Testis (tissue), 3 donors: Measurements from ENCODE around the gene SPDEF. TPM values are rescaled to one million over a fixed set of nuclear protein-coding genes. Genes with fewer than 3 reads are reported as not detected.

Source experiments
- DNase-seq: peaks from one replicate; pipeline ENCODE4 v3.0.0-alpha.2; 2019
- H3K27ac ChIP-seq, 2 donors: fragments of 200-600 bp; sonication (generic); one replicate each; pipeline ENCODE4 v1.5.1; 2019
- H3K27me3 ChIP-seq: fragments of 200-600 bp; sonication (generic); one replicate; pipeline ENCODE4 v1.5.1; 2019
- H3K36me3 ChIP-seq: fragments of 200-600 bp; sonication (generic); one replicate; pipeline ENCODE4 v1.5.1; 2017; ENCODE audit warnings: low read depth; ENCODE audit errors: missing control alignments
- H3K4me1 ChIP-seq: fragments of 200-600 bp; sonication (generic); one replicate; pipeline ENCODE4 v1.5.1; 2019
- H3K4me3 ChIP-seq, 2 donors: fragments of 200-600 bp; sonication (generic); one replicate each; pipeline ENCODE4 v1.5.1; 2017 to 2019
- H3K9me3 ChIP-seq: fragments of 200-600 bp; sonication (generic); one replicate; pipeline ENCODE4 v1.5.1; 2017
- POLR2A ChIP-seq: fragments of 450-650 bp; IDR thresholded peaks from one replicate; pipeline ENCODE4 v1.6.1; 2017; ENCODE audit warnings: antibody characterized with exemption, mild to moderate bottlenecking, moderate library complexity
- WGBS, 2 donors: methylation state at CpG; one replicate each; pipeline ENCODE4 v1.1.5; 2018; 5-methylcytosine and 5-hydroxymethylcytosine counted together
- intact Hi-C: fragments of 100-400 bp; cut with DNase I; formaldehyde crosslinking; loops from one replicate; pipeline ENCODE4 v1.15.1; 2023; ENCODE audit warnings: low total_unique reads
- polyA plus RNA-seq: library from polyadenylated mRNA; stranded (reverse); fragments of 350-450 nt; fragmentation: Illumina TruSeq; extraction: RNeasy Lipid Tissue Mini Kit (QIAGEN cat#74804); gene quantifications from one replicate; pipeline ENCODE4 v1.2.3, GENCODE V29; 2014; ENCODE audit warnings: low read depth, low replicate concordance; ENCODE audit not compliant: insufficient read depth
- total RNA-seq, 2 donors: library from RNA; depleted of rRNA; stranded (reverse); fragments of >200 nt; gene quantifications; one replicate each; pipeline ENCODE4 v1.2.3, GENCODE V29; 2016
- TF ChIP-seq, protein P1 (sequence below), 3 experiments: fragments of 450-650 bp in 2 of 3; fragments of 200-600 bp in 1 of 3; sonication (generic) in 1 of 3; IDR thresholded peaks; one replicate each; pipeline ENCODE4 v1.5.1; 2016 to 2019; ENCODE audit warnings: antibody characterized with exemption in 3 of 3, mild to moderate bottlenecking in 2 of 3, moderate library complexity in 1 of 3

SPDEF gene
- total and polyA plus RNA-seq, 3 donors from 2014 or later, result 0.33 to 0.62 (median 0.47) TPM

DNA sequence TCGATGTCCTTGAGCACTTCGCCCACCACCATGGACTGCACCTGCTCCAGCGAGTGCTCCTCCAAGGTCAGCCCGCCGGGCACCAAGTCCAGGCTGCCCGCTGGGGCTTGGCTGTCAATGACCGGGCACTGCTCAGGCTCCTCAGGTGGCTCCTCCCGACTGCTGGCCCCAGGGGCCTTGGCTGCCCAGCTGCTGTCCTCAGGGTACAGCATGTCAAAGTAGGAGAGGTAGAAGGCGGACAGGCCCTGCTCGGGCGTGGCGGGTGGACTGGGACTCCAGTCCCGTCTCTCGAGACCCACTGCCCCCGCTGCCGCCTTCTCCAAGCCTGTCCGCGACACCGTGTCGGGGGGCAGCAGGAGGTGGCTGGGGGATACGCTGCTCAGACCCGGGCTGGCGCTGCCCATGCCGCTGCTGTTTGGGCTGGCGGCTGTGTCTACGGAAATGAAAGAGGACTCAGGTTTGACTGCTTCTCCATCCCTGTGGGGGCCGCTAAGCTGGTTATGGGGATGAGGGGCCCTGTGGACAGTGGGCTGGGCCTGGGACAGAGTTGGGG, 12.0 kb downstream of the SPDEF start:
- Histone ChIP-seq H3K9me3 (no peaks in the 10 kb centered on the region), H3K36me3 (no peaks in the 10 kb centered on the region), H3K4me1 (peaks cover 5% of the 10 kb centered on the region), H3K27ac (no peak overlapping the region), H3K4me3 (no peak overlapping the region), H3K27me3 (no peaks in the 10 kb centered on the region)
- intact Hi-C loops, result no loop called here
- DNase-seq, result no peak
- 93 to 97% methylated on average over 19 to 27 of the region's 27 CpGs for WGBS, 2 donors
- TF ChIP-seq, protein P1, sequence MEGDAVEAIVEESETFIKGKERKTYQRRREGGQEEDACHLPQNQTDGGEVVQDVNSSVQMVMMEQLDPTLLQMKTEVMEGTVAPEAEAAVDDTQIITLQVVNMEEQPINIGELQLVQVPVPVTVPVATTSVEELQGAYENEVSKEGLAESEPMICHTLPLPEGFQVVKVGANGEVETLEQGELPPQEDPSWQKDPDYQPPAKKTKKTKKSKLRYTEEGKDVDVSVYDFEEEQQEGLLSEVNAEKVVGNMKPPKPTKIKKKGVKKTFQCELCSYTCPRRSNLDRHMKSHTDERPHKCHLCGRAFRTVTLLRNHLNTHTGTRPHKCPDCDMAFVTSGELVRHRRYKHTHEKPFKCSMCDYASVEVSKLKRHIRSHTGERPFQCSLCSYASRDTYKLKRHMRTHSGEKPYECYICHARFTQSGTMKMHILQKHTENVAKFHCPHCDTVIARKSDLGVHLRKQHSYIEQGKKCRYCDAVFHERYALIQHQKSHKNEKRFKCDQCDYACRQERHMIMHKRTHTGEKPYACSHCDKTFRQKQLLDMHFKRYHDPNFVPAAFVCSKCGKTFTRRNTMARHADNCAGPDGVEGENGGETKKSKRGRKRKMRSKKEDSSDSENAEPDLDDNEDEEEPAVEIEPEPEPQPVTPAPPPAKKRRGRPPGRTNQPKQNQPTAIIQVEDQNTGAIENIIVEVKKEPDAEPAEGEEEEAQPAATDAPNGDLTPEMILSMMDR (IDR thresholded peaks at IDR 0.05), result no peak

DNA sequence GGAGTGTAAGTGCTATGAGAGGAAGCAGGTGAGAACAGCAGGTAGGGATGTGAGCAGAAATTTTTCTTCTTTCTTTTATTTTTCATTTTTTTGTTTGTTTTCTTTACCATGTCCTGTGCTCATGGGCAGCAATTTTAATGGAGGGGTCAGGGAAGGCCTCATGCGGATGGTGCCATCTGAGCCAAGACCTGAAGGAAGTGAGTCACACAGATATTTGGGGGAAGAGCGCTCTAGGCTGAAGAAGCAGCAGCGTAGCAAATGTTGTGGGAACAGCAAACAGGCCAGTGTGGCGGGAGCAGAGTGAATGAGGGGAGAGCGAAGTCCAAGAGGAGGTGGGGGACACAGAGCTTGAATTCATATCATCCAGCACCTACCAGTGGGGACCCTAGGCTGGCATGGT, 12.7 kb downstream of the SPDEF start:
- Histone ChIP-seq H3K4me3 (no peak overlapping the region), H3K27ac (no peak overlapping the region), H3K9me3 (no peaks in the 10 kb centered on the region), H3K27me3 (no peaks in the 10 kb centered on the region), H3K4me1 (peaks cover 5% of the 10 kb centered on the region), H3K36me3 (no peaks in the 10 kb centered on the region)
- DNase-seq, result no peak
- TF ChIP-seq, protein P1 (IDR thresholded peaks at IDR 0.05), result no peak
- TF ChIP-seq POLR2A, result no peak
- intact Hi-C loops, result no loop called here
- 83 to 90% methylated on average over 5 of the region's 5 CpGs for WGBS, 2 donors

DNA sequence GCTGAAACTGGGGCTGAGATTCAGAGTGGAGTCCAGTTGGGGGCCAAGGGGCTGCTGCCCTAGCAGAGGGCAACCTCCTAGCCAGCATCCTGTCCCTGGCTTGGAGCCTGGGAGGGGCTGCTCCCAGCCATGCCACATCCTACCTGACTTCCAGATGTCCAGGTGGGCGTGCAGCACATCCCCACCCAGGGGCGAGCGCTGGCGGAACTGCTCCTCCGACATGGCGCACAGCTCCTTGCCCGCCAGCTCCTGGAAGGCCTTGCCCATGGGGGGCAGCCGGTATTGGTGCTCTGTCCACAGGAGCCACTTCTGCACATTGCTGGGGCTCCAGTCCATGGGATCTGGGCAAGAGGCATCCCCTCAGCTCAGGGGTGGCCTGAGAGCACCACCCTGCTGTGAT, 15.3 kb downstream of the SPDEF start:
- intact Hi-C loops, result no loop called here
- no peak overlapping the region for H3K27ac ChIP-seq
- no peaks in the 10 kb centered on the region for H3K27me3 ChIP-seq
- whole genome bisulfite sequencing, 2 donors, result 93% methylated on average over 8 of the region's 8 CpGs; no CpG with 5 or more reads in 1 of the 2 donors
- no peak for DNase-seq
- no peaks in the 10 kb centered on the region for H3K4me1 ChIP-seq
- H3K36me3 ChIP-seq, result no peaks in the 10 kb centered on the region
- TF ChIP-seq POLR2A, result no peak
- TF ChIP-seq, protein P1 (IDR thresholded peaks at IDR 0.05), result no peak
- H3K9me3 ChIP-seq, result no peaks in the 10 kb centered on the region
- H3K4me3 ChIP-seq, result no peak overlapping the region

GRCh38 chr6:34540222-34540621, 15.9 kb downstream of the SPDEF start:
- DNase-seq, result no peak
- Histone ChIP-seq H3K4me1 (no peaks in the 10 kb centered on the region), H3K27ac (no peak overlapping the region), H3K36me3 (no peaks in the 10 kb centered on the region), H3K27me3 (no peaks in the 10 kb centered on the region), H3K9me3 (no peaks in the 10 kb centered on the region), H3K4me3 (no peak overlapping the region)
- intact Hi-C loops, result no loop called here
- TF ChIP-seq, protein P1 (IDR thresholded peaks at IDR 0.05), result no peak
- no peak for TF ChIP-seq POLR2A
- WGBS, 2 donors, result 85 to 93% methylated on average over 5 of the region's 5 CpGs

DNA sequence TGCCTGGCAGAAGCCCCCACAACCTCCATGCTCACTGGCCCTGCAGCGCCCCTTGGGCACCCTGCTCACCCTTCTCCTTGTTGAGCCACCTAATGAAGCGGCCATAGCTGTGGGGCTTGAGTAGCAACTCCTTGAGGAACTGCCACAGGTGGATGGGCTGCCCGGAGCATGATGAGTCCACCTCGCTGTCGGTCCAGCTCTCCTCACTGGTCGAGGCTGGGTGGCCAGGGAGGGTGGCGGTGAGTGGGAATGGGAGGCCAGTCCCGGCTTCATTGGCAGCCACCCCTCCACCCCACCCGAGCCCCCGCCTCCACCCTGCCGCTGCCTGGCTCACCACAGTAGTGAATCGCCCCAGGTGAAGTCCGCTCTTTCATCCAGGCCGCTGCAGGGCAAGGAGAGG, 16.9 kb downstream of the SPDEF start:
- no peaks in the 10 kb centered on the region for H3K36me3 ChIP-seq
- no peak overlapping the region for H3K27ac ChIP-seq
- no peaks in the 10 kb centered on the region for H3K4me1 ChIP-seq
- H3K27me3 ChIP-seq, result no peaks in the 10 kb centered on the region
- 87 to 93% methylated on average over 12 to 14 of the region's 14 CpGs for WGBS, 2 donors
- TF ChIP-seq, protein P1 (IDR thresholded peaks at IDR 0.05), result no peak
- TF ChIP-seq POLR2A, result no peak
- intact Hi-C loops, result loop anchor here (10.0 kb wide), 1 partner anchor 76 kb away; no protein-coding TSS in a partner anchor
- H3K9me3 ChIP-seq, result no peaks in the 10 kb centered on the region
- DNase-seq, result no peak
- H3K4me3 ChIP-seq, result no peak overlapping the region
